Testis (tissue), 3 donors: ENCODE results near the gene MRI1. TPM values are rescaled to one million over a fixed set of nuclear protein-coding genes. Genes with fewer than 3 reads are reported as not detected.

Experiments
- DNase-seq: peaks from one replicate; pipeline ENCODE4 v3.0.0-alpha.2; 2019
- H3K27ac ChIP-seq, 2 donors: fragments of 200-600 bp; sonication (generic); one replicate each; pipeline ENCODE4 v1.5.1; 2019
- H3K27me3 ChIP-seq: fragments of 200-600 bp; sonication (generic); one replicate; pipeline ENCODE4 v1.5.1; 2019
- H3K36me3 ChIP-seq: fragments of 200-600 bp; sonication (generic); one replicate; pipeline ENCODE4 v1.5.1; 2017; ENCODE audit warnings: low read depth; ENCODE audit errors: missing control alignments
- H3K4me1 ChIP-seq: fragments of 200-600 bp; sonication (generic); one replicate; pipeline ENCODE4 v1.5.1; 2019
- H3K4me3 ChIP-seq, 2 donors: fragments of 200-600 bp; sonication (generic); one replicate each; pipeline ENCODE4 v1.5.1; 2017 to 2019
- H3K9me3 ChIP-seq: fragments of 200-600 bp; sonication (generic); one replicate; pipeline ENCODE4 v1.5.1; 2017
- POLR2A ChIP-seq: fragments of 450-650 bp; IDR thresholded peaks from one replicate; pipeline ENCODE4 v1.6.1; 2017; ENCODE audit warnings: antibody characterized with exemption, mild to moderate bottlenecking, moderate library complexity
- WGBS, 2 donors: methylation state at CpG; one replicate each; pipeline ENCODE4 v1.1.5; 2018; 5-methylcytosine and 5-hydroxymethylcytosine counted together
- intact Hi-C: fragments of 100-400 bp; cut with DNase I; formaldehyde crosslinking; loops from one replicate; pipeline ENCODE4 v1.15.1; 2023; ENCODE audit warnings: low total_unique reads
- polyA plus RNA-seq: library from polyadenylated mRNA; stranded (reverse); fragments of 350-450 nt; fragmentation: Illumina TruSeq; extraction: RNeasy Lipid Tissue Mini Kit (QIAGEN cat#74804); gene quantifications from one replicate; pipeline ENCODE4 v1.2.3, GENCODE V29; 2014; ENCODE audit warnings: low read depth, low replicate concordance; ENCODE audit not compliant: insufficient read depth
- total RNA-seq, 2 donors: library from RNA; depleted of rRNA; stranded (reverse); fragments of >200 nt; gene quantifications; one replicate each; pipeline ENCODE4 v1.2.3, GENCODE V29; 2016
- TF ChIP-seq, protein P1 (sequence below), 3 experiments: fragments of 450-650 bp in 2 of 3; fragments of 200-600 bp in 1 of 3; sonication (generic) in 1 of 3; IDR thresholded peaks; one replicate each; pipeline ENCODE4 v1.5.1; 2016 to 2019; ENCODE audit warnings: antibody characterized with exemption in 3 of 3, mild to moderate bottlenecking in 2 of 3, moderate library complexity in 1 of 3

MRI1 gene
- total and polyA plus RNA-seq, 3 donors from 2014 or later, result 6.7 to 33.0 (median 26.5) TPM

DNA sequence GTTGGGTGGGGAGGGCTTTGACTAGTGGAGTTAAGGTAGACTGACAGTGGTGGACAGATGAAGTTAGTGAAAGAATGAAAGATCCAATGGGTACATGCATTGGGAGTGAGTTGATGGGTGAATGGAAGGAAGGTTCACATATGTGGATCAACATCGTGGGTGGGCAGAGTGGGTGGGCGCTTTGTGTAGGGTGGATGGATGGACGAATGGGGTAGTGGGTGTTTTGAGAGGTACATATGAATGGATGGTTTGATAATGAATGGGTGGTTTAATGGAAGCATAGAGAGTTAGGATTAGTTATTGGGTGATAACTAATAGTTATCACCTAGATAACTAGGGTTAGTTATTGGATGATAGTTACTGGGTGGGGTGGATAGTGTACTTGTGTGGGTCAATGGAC, 42.4 kb downstream of the MRI1 start:
- no peaks in the 10 kb centered on the region for H3K9me3 ChIP-seq
- H3K4me1 ChIP-seq, result no peaks in the 10 kb centered on the region
- intact Hi-C loops, result no loop called here
- no peak for DNase-seq
- H3K27me3 ChIP-seq, result no peaks in the 10 kb centered on the region
- TF ChIP-seq, protein P1, sequence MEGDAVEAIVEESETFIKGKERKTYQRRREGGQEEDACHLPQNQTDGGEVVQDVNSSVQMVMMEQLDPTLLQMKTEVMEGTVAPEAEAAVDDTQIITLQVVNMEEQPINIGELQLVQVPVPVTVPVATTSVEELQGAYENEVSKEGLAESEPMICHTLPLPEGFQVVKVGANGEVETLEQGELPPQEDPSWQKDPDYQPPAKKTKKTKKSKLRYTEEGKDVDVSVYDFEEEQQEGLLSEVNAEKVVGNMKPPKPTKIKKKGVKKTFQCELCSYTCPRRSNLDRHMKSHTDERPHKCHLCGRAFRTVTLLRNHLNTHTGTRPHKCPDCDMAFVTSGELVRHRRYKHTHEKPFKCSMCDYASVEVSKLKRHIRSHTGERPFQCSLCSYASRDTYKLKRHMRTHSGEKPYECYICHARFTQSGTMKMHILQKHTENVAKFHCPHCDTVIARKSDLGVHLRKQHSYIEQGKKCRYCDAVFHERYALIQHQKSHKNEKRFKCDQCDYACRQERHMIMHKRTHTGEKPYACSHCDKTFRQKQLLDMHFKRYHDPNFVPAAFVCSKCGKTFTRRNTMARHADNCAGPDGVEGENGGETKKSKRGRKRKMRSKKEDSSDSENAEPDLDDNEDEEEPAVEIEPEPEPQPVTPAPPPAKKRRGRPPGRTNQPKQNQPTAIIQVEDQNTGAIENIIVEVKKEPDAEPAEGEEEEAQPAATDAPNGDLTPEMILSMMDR (IDR thresholded peaks at IDR 0.05), result no peak
- WGBS, 2 donors, result 97% methylated on average over 3 of the region's 3 CpGs
- no peak overlapping the region for H3K27ac ChIP-seq
- no peaks in the 10 kb centered on the region for H3K36me3 ChIP-seq
- H3K4me3 ChIP-seq, result no peak overlapping the region

DNA sequence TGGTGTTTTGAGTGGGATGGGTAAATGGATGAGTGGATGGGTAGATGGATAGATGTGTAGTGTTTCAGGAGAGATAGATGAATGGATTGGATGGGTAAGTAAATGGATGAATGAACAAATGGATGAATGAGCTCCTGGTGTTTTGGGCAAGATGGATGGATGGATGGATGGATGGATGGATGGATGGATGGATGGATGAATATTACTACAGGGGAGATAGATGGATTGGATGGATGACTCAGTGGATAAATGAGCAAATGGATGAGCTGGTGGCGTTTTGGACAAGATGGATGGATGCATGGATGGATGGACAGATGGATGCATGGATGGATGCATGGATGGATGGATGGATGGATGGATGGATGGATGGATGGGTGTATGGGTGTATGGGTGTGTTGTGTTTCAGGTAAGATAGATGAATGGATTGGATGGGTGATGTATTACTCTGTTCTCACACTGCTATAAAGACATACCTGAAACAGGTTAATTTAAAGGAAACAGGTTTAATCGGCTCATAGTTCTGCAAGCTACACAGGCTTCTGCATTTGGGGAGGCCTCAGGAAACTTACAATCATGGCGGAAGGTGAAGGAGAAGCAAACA, 43.2 kb downstream of the MRI1 start:
- Histone ChIP-seq H3K27me3 (no peaks in the 10 kb centered on the region), H3K27ac (no peak overlapping the region), H3K4me3 (no peak overlapping the region), H3K4me1 (no peaks in the 10 kb centered on the region), H3K9me3 (no peaks in the 10 kb centered on the region), H3K36me3 (no peaks in the 10 kb centered on the region)
- 91 to 92% methylated on average over 3 of the region's 3 CpGs for WGBS, 2 donors
- intact Hi-C loops, result no loop called here
- no peak for TF ChIP-seq POLR2A
- TF ChIP-seq, protein P1 (IDR thresholded peaks at IDR 0.05), result no peak
- no peak for DNase-seq

DNA sequence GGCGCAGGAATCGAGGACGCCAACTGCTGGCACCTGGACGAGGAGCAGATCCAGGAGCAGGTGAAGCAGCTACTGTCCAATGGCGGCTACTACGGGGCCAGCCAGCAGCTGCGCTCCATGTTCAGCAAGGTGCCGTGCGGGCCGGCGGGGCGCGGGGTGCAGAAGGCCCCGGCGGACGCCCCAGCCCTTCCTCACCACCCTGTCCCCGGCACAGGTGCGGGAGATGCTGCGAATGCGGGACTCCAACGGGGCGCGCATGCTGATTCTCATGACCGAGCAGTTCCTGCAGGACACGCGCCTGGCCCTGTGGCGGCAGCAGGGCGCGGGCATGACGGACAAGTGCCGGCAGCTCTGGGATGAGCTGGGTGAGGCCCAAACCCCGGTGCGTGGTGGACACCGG, 44.5 kb downstream of the MRI1 start:
- WGBS, 2 donors, result 69 to 74% methylated on average over 9 to 34 of the region's 34 CpGs
- Histone ChIP-seq H3K27me3 (no peaks in the 10 kb centered on the region), H3K4me1 (no peaks in the 10 kb centered on the region), H3K9me3 (no peaks in the 10 kb centered on the region), H3K4me3 (no peak overlapping the region), H3K36me3 (no peaks in the 10 kb centered on the region), H3K27ac (no peak overlapping the region)
- intact Hi-C loops, result no loop called here
- no peak for DNase-seq
- no peak for TF ChIP-seq POLR2A
- TF ChIP-seq, protein P1 (IDR thresholded peaks at IDR 0.05), result no peak

DNA sequence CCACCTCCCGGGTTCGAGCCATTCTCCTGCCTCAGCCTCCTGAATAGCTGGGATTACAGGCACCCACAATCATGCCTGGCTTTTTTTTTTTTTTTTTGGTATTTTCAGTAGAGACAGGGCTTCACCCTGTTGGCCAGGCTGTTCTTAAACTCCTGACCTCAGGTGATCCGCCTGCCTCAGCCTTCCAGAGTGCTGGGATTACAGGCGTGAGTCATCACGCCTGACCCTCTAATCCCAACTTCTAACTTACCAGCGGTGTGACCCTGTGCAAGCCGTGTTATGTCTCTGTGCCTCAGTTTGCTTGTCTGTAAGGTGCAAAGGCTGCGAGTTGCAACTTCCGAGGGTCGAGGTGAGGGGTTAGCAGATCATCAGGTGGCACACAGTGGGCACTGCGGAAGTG, 48.2 kb downstream of the MRI1 start:
- H3K4me3 ChIP-seq, result no peak overlapping the region
- TF ChIP-seq POLR2A, result no peak
- TF ChIP-seq, protein P1 (IDR thresholded peaks at IDR 0.05), result no peak
- no peaks in the 10 kb centered on the region for H3K9me3 ChIP-seq
- DNase-seq, result no peak
- no peaks in the 10 kb centered on the region for H3K36me3 ChIP-seq
- H3K27me3 ChIP-seq, result no peaks in the 10 kb centered on the region
- intact Hi-C loops, result no loop called here
- 94 to 96% methylated on average over 7 to 11 of the region's 11 CpGs for WGBS, 2 donors
- H3K4me1 ChIP-seq, result no peaks in the 10 kb centered on the region
- no peak overlapping the region for H3K27ac ChIP-seq

DNA sequence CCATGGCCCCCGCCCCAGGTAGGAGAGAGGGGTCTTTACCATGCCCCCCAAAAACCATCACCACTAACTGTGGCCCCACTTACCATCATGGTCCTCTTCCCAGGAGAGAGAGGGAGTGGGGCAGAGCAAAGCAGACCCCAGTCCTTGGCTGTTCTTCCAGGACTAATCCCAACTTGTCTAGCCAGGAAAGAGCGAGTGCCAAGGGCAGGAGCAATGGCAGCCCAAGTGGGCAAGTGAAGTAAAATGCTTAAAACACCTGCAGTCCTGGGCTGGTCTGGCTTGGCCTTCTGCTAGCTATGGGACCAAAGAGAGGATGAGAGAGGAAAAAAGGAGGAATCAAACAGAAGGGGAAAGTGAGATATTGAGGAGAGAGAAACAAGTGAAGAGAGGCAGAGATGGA, 48.8 kb downstream of the MRI1 start:
- no peaks in the 10 kb centered on the region for H3K36me3 ChIP-seq
- DNase-seq, result no peak
- no peak for TF ChIP-seq POLR2A
- TF ChIP-seq, protein P1 (IDR thresholded peaks at IDR 0.05), result no peak

More for the DNA sequence above, 48.8 kb downstream of the MRI1 start:
- Histone ChIP-seq H3K4me1 (no peaks in the 10 kb centered on the region), H3K27ac (no peak overlapping the region), H3K27me3 (no peaks in the 10 kb centered on the region), H3K9me3 (no peaks in the 10 kb centered on the region), H3K4me3 (no peak overlapping the region)
- 91 to 92% methylated on average over 1 to 2 of the region's 2 CpGs for WGBS, 2 donors
- intact Hi-C loops, result no loop called here
